Suprapubic skin (tissue), 4 donors: ENCODE data around the gene MAP6. TPM values are rescaled to one million over a fixed set of nuclear protein-coding genes. Genes with fewer than 3 reads are reported as not detected.

ENCODE experiments used
- DNase-seq, 2 donors: peaks; one replicate each; pipeline ENCODE4 v3.0.0-alpha.2; 2019; ENCODE audit warnings: low spot score in 2 of 2
- H3K27ac ChIP-seq: fragments of 200-600 bp; sonication (generic); one replicate; pipeline ENCODE4 v1.5.1; 2019
- H3K27me3 ChIP-seq: fragments of 200-600 bp; sonication (generic); one replicate; pipeline ENCODE4 v1.5.1; 2019
- H3K36me3 ChIP-seq: fragments of 200-600 bp; sonication (generic); one replicate; pipeline ENCODE4 v1.5.1; 2019
- H3K4me1 ChIP-seq: fragments of 200-600 bp; sonication (generic); one replicate; pipeline ENCODE4 v1.5.1; 2019
- H3K4me3 ChIP-seq: fragments of 200-600 bp; sonication (generic); one replicate; pipeline ENCODE4 v1.5.1; 2019; ENCODE audit warnings: mild to moderate bottlenecking
- H3K9me3 ChIP-seq: fragments of 200-600 bp; sonication (generic); one replicate; pipeline ENCODE4 v1.5.1; 2019
- EP300 ChIP-seq: sonication (generic); formaldehyde crosslinking; IDR thresholded peaks from one replicate; pipeline ENCODE4 v1.6.1; 2017; ENCODE audit warnings: antibody characterized with exemption
- POLR2A ChIP-seq, 2 donors: fragments of 450-650 bp; IDR thresholded peaks; one replicate each; pipeline ENCODE4 v1.6.1; 2017; ENCODE audit warnings: antibody characterized with exemption in 2 of 2, mild to moderate bottlenecking in 2 of 2, moderate library complexity in 2 of 2
- POLR2AphosphoS5 ChIP-seq, 3 donors: sonication (generic); formaldehyde crosslinking; IDR thresholded peaks; one replicate each; pipeline ENCODE4 v1.6.1; 2017; ENCODE audit warnings: antibody characterized with exemption in 3 of 3
- WGBS: methylation state at CpG from one replicate; pipeline ENCODE4 v1.1.5; 2018; 5-methylcytosine and 5-hydroxymethylcytosine counted together
- total RNA-seq, 4 donors: library from RNA; depleted of rRNA; stranded (reverse); fragments of >200 nt; gene quantifications; one replicate each; pipeline ENCODE4 v1.1.0, GENCODE V29; 2016
- TF ChIP-seq, protein P1 (sequence below), 2 donors: fragments of 200-600 bp in 1 of 2; fragments of 450-650 bp in 1 of 2; sonication (generic) in 1 of 2; IDR thresholded peaks; one replicate each; pipeline ENCODE4 v1.5.1; 2016 to 2019; ENCODE audit warnings: antibody characterized with exemption in 2 of 2, mild to moderate bottlenecking in 1 of 2, moderate library complexity in 1 of 2

MAP6 gene
- total RNA-seq, 4 donors from 2014 or later, result 2.7 to 11.0 (median 4.6) TPM

DNA sequence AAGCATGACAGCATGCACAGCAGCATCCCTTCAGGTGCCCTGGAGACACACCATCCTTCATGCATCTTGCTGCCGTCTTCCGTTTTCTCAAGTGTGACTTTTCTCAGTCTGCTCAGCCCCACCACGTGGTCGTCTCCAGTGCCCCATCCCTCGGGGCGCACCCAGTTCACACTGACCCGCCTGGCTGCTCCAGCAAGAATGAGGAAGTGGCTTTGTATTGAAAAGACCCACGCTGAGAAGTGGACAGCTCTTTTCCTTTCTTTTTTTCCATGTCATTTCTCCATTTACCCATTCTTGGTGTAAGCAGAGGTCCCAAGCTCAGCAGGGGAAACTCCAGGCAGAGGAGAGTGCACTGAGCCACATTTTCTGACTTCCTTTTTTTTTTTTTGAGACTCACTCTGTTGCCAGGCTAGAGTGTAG lies 92.3 kb downstream of the MAP6 start:
- 13% methylated on average over 8 of the region's 8 CpGs for WGBS
- no peak for TF ChIP-seq EP300
- no peak for TF ChIP-seq POLR2A (IDR thresholded peaks at IDR 0.05)
- TF ChIP-seq POLR2AphosphoS5 (IDR thresholded peaks at IDR 0.05), result no peak
- TF ChIP-seq, protein P1, sequence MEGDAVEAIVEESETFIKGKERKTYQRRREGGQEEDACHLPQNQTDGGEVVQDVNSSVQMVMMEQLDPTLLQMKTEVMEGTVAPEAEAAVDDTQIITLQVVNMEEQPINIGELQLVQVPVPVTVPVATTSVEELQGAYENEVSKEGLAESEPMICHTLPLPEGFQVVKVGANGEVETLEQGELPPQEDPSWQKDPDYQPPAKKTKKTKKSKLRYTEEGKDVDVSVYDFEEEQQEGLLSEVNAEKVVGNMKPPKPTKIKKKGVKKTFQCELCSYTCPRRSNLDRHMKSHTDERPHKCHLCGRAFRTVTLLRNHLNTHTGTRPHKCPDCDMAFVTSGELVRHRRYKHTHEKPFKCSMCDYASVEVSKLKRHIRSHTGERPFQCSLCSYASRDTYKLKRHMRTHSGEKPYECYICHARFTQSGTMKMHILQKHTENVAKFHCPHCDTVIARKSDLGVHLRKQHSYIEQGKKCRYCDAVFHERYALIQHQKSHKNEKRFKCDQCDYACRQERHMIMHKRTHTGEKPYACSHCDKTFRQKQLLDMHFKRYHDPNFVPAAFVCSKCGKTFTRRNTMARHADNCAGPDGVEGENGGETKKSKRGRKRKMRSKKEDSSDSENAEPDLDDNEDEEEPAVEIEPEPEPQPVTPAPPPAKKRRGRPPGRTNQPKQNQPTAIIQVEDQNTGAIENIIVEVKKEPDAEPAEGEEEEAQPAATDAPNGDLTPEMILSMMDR (IDR thresholded peaks at IDR 0.05), result no peak
- Histone ChIP-seq H3K27ac (no peak overlapping the region), H3K4me1 (peaks cover 15% of the 10 kb centered on the region), H3K9me3 (no peaks in the 10 kb centered on the region), H3K36me3 (peaks cover 27% of the 10 kb centered on the region), H3K27me3 (no peaks in the 10 kb centered on the region), H3K4me3 (no peak overlapping the region)
- DNase-seq, result no peak

GRCh38 chr11:75576017-75576416 lies 92.8 kb downstream of the MAP6 start:
- DNase-seq, result no peak
- H3K27ac ChIP-seq, result no peak overlapping the region
- 66% methylated on average over 6 of the region's 6 CpGs for WGBS

DNA sequence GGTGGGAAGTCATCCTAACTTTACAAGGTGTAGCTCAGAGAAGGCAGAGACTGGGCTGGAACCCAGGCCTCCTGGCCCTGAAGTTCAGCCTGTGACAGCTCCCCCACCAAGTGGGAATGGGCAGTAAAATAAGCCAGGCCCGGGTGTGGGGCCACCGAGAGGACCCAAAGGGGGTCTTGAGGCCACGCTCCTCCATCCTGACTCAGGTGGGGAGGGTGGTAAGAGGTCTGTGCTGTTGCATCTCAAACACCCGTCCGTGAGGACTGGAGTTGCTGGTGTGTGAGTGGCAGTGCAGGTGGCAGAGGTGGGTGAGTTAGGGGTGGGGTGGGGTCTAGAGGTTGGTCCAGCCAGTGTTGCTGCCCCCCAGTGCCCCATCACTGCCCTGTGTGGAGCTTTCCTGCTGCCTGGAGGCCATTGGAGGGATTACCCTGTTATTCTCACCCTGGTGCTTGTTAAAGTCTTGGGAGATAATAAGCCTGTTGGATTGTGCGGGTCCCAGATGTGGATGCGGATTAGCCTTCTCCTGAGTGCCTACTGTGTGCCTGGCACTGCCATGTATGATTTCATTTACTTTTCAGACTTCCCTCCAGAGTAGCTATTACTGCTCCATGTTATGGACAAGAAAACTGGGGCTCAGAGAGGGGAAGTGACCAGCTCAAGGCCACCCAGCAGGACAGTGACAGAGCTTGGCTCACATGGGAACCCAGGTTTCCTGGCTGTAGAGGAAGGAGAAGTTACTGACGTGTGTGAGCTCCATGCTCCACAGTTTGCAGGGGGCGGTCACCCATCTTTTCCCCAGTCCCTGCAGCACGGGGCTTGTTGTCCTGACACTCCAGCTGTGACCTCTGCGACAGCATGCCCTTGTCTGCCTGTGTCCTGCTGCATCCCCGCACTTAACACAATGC lies 93.9 kb downstream of the MAP6 start:
- H3K27me3 ChIP-seq, result no peaks in the 10 kb centered on the region
- no peaks in the 10 kb centered on the region for H3K9me3 ChIP-seq
- DNase-seq, result no peak
- 65% methylated on average over 10 of the region's 12 CpGs for WGBS
- TF ChIP-seq POLR2AphosphoS5 (IDR thresholded peaks at IDR 0.05) (no peak), EP300 (no peak)
- TF ChIP-seq, protein P1 (IDR thresholded peaks at IDR 0.05), result no peak
- H3K4me3 ChIP-seq, result no peak overlapping the region
- H3K27ac ChIP-seq, result no peak overlapping the region
- peaks cover 15% of the 10 kb centered on the region for H3K4me1 ChIP-seq
- H3K36me3 ChIP-seq, result peaks cover 42% of the 10 kb centered on the region

More at GRCh38 chr11:75576017-75576416, 92.8 kb downstream of the MAP6 start:
- peaks cover 32% of the 10 kb centered on the region for H3K36me3 ChIP-seq
- H3K9me3 ChIP-seq, result no peaks in the 10 kb centered on the region
- peaks cover 15% of the 10 kb centered on the region for H3K4me1 ChIP-seq
- H3K27me3 ChIP-seq, result no peaks in the 10 kb centered on the region
- no peak for TF ChIP-seq POLR2AphosphoS5 (IDR thresholded peaks at IDR 0.05)
- no peak for TF ChIP-seq EP300
- TF ChIP-seq POLR2A (IDR thresholded peaks at IDR 0.05), result no peak
- H3K4me3 ChIP-seq, result no peak overlapping the region

GRCh38 chr11:75572744-75573143 lies 96.1 kb downstream of the MAP6 start:
- no peak overlapping the region for H3K4me3 ChIP-seq
- no peak for DNase-seq
- no peaks in the 10 kb centered on the region for H3K9me3 ChIP-seq
- no peaks in the 10 kb centered on the region for H3K27me3 ChIP-seq
- peaks cover 22% of the 10 kb centered on the region for H3K4me1 ChIP-seq
- peaks cover 64% of the 10 kb centered on the region for H3K36me3 ChIP-seq
- TF ChIP-seq, protein P1 (IDR thresholded peaks at IDR 0.05), result no peak
- TF ChIP-seq POLR2A (IDR thresholded peaks at IDR 0.05) (no peak), EP300 (no peak), POLR2AphosphoS5 (IDR thresholded peaks at IDR 0.05) (no peak)
- no peak overlapping the region for H3K27ac ChIP-seq
- WGBS, result 59% methylated on average over 8 of the region's 8 CpGs

DNA sequence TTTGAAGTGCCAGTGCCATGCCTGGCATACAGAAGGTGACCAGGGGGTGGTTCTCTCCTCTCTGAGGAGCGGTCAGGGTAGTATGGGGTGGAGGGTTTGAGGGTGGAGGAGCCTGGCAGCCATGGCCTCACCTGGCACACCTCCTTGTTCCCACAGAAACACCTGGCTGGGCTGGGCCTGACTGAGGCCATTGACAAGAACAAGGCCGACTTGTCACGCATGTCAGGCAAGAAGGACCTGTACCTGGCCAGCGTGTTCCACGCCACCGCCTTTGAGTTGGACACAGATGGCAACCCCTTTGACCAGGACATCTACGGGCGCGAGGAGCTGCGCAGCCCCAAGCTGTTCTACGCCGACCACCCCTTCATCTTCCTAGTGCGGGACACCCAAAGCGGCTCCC lies 97.2 kb downstream of the MAP6 start:
- H3K27me3 ChIP-seq, result no peaks in the 10 kb centered on the region
- no peaks in the 10 kb centered on the region for H3K9me3 ChIP-seq
- H3K4me1 ChIP-seq, result peaks cover 25% of the 10 kb centered on the region
- H3K4me3 ChIP-seq, result no peak overlapping the region
- H3K27ac ChIP-seq, result no peak overlapping the region
- TF ChIP-seq POLR2A (IDR thresholded peaks at IDR 0.05), result no peak
- TF ChIP-seq, protein P1 (IDR thresholded peaks at IDR 0.05), result no peak
- no peak for DNase-seq
- 90% methylated on average over 14 of the region's 14 CpGs for WGBS
- peaks cover 74% of the 10 kb centered on the region for H3K36me3 ChIP-seq
